TTC549 (cell line): ENCODE results near the gene ABCC4.

ENCODE experiments used
- FAIRE-seq: peaks from 2 replicates; lab custom pipeline; 2012; peaks lifted over from hg19 to GRCh38; lab: Jason Lieb, UNC

Gene ABCC4

DNA sequence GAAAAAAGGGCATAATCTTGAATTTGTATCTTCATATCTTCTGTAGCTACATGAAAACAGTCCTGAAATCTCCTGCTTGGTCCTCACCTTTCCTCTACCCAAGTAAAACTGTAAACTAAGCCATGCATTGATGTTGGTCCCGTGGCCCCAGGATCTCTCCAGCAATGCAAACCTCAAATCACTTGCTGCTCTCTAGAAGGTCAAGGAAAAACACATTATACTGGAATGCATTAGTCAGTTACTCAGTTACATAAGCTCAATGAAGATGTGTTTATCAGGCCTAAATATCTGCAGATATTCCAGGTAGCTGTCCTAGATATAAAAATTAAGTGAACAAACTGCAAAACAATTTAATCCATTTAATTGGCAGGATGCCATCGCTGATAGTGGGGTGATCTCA lies 261.8 kb downstream of the ABCC4 start:
- FAIRE-seq, result no peak

DNA sequence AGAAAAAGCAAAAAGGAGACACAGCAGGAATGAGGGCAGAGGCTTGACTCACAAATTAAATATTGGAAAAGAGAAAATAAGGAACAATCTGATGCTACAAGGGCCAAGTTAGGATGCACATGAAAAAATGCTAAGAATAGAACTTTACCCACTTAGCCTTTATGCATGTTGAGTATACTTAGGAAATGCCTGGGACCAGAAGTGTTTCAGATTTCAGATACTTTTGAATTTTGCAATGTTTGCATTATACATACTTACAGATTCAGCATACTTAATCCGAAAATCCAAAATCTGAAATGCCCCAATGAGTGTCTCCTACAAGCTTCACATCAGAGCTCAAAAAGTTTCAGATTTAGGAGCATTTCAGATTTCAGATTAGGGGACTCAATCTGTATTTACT lies 262.3 kb downstream of the ABCC4 start:
- no peak for FAIRE-seq

DNA sequence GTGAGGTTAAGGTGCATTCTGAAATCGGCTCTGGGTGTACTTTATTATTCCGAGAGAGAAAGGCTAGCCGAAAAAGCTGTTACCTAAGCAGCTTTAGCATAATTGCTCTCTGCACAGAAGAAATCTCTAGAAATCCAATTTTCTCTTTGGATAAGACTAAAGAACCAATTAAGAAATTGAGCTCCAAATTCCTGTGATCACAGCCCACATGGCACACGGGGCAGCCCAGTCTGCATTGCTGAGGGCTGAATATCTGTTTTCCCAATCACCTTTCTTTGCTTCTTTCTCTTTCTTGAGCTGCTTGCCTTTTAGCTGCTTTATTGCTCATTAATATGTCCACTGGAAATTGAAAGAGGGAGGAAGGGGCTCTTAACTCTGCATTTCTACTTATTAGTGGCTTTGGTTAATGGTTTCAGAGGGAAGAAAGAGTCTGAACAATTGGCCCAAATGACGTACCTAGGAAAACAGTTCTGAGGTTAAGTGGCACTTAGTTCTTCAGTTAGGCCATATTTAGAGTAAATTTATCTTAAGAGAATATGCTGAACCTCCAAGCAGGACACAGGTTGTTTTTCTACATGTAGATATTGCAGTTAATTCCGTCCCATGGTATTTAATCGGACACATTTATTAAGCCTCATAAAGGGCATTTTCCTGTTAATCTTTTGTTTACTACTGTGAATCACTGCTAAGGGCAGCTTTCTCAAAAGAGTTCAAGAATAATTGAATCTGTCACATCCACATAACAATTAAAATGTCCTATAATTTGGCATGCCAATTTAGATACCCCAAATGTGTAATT lies 265.7 kb downstream of the ABCC4 start:
- FAIRE-seq, result no peak

DNA sequence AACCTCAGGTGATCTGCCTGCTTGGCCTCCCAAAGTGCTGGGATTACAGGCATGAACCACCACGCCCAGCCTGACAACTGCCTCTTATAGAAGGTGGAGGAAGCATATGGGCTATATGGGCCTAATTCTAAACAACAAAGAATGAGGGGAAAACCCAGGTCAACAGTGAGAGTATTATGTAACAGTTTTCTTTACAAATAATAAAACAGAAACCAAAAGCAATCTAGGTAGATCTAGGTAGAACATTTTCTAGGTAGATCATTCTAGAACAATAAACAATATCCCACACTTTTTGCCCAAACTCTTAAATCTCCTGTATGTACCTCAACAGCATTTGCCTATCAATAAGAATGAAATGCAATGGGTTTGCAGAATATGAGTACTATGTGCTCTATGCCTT lies 267.4 kb downstream of the ABCC4 start:
- no peak for FAIRE-seq

DNA sequence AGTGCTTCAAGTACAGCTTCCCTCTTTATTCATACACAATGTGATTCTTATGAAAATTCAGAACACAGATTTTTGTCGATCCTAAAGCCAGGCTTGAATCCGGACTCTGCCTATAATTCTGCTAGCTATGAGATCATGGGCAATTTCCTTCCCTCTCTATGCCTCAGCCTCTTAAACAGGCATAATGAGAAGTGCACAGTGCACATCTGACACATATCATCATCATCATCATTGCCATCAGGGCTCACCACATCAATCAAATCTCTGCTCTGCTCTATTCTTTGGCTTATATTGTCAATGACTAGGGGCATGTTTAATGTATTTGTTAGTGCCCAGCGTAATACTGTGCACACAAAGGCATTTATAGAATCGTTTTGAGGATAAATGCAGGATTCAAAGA lies 269.1 kb downstream of the ABCC4 start:
- FAIRE-seq, result no peak

DNA sequence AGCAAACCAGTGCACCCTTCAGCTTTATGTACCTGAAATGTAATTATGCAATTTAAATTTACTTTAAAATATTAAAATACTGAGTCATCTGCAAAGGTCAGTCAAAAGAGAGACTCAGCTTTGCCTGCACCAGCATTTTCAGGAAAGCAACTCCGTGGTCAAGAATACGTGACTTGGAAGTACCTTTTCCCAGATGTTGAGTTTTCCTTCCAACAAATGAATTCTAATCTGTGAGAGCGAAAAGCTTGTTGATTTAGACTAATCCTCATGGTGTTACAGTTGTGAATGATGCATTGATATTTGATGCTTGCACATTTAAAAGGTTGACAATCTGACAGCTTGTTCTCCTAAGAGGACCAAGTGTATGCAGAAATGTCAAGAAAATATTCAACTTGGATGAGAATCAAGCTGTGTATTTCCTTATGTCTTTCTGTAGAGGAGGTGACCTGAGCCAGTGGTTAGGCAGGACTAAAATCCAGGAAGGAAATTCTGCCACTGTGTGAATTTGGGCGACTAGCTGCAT lies 270.4 kb downstream of the ABCC4 start:
- no peak for FAIRE-seq

DNA sequence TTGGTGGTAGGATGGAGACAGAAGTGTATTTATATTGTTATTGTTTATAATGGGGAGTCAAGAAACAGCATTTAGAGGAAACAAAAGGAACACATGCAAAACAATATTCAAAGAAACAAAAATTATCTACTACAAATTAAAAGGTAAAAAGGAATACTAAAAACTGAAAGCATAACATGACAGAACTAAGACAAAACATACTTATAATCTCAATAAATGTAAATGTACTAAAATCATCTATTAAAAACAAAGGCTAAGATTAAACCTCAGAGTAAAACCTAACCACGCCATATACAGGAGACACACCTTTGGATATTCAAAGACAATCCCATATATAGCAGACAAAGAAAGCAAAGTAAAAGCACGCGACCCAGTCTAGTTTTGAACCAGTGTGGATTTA lies 273.6 kb downstream of the ABCC4 start:
- no peak for FAIRE-seq

DNA sequence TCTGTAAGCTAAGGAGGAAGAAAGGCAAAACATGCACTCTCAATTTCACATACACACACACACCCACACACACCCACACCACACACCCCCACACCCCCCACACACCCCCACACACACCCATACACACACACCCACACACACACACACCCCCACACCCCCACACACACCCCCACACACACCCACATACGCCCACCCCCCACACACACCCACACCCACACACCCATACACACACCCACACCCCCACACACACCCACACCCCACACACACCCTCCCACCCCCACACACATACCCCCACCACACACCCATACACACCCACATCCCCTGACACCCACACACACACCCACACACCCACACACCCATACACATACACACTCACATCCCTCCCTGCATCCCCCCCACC lies 276.1 kb downstream of the ABCC4 start:
- FAIRE-seq, result no peak

DNA sequence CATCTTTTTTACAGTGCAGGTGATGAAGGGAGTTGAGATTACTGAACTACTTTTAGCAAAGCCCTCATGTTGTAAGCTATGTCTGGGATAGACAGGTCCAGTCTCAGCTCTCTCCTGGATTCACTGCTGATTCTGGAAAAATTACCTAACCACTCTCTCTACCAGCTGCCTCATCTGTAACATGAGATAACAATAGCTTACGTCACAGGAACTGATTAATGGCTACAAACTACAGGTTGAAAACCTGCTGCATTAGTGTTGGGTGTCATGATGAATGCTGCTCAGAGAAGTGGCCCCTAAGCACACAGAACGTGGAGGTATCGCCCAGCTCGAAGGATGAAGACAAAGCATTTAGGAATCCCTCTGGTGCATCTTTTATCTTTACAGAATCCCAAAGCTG lies 277.8 kb downstream of the ABCC4 start:
- no peak for FAIRE-seq

DNA sequence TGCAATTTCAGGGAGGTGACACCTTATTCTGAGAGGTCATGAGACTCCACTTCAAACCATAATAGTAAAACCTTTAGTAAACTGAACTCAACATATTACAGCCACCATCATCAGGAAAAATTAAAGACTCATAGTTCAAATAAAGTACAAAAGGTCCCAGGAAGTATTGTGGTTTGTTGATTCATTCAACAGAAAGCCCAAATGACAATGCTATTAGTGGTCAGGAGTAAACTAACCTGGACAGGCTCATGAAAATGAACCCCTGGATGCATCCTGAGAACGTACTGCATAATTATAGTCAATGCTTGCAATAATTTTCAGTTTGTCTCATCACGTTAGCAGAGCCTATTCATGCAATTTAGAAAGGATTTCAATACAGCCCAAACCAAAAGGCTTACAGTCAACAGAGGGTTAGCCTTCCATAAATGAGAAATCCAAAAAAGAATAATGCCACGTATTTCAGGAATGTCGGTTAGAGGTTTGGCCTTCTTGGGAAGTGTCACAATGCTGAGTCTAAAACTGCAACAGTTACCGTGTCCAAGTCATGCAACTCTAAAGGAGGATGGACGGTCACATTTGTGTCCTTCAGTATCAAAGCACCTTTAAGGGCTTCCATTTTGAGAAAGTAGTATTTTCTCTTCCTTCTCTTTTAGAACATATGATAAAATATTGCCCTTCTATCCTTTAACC lies 280.8 kb downstream of the ABCC4 start:
- no peak for FAIRE-seq

DNA sequence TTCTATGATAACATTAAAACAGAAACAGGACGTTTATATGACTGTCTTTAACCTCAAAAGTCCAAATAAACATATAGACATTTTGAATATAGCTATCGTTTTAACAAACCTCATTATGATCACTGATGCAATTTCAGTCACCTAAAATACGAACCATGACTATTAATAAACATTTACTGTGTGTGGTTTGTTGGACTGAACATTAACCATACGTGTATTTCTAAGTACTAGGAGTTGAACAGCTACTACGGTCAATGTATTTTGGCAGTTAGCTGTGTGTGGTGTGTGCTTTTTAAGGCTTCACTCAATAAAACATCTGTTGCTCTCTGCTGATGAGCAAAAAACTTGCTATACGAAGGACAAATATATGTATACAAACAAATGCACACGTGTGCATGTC lies 281.4 kb downstream of the ABCC4 start:
- no peak for FAIRE-seq

DNA sequence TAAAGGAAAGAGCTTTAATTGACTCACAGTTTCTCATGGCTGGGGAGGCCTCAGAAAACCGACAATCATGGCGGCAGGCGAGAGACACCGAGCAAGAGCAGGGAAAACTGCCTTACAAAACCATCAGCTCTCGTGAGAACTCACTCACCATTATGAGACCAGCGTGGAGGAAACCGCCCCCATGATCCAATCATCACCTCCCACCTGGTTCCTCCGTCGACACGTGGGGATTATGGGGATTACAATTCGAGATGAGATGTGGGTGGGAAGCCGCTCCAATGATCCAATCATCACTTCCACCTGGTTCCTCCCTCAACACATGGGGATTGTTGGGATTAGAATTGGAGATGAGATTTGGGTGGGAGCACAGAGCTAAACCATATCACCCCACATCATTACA lies 293.9 kb downstream of the ABCC4 start:
- no peak for FAIRE-seq

DNA sequence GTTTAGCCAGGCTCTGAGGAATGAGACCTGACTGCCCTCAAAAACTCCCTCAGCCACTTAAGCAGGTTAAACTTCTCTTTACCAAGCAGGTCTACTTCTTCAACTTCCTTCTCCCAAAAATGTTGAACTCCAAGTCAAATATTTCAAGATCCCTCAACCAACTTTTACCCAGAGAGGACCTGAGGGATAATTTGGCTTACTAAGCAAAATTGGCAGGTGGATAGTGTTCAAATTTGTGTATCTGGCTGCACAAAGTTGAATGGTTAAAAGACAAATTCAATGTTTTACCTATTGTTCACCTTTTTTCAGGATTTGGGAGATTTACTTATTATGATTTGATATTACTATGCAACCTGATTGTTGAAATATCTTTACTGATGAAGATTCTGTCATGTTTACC lies 296.0 kb downstream of the ABCC4 start:
- FAIRE-seq, result no peak

DNA sequence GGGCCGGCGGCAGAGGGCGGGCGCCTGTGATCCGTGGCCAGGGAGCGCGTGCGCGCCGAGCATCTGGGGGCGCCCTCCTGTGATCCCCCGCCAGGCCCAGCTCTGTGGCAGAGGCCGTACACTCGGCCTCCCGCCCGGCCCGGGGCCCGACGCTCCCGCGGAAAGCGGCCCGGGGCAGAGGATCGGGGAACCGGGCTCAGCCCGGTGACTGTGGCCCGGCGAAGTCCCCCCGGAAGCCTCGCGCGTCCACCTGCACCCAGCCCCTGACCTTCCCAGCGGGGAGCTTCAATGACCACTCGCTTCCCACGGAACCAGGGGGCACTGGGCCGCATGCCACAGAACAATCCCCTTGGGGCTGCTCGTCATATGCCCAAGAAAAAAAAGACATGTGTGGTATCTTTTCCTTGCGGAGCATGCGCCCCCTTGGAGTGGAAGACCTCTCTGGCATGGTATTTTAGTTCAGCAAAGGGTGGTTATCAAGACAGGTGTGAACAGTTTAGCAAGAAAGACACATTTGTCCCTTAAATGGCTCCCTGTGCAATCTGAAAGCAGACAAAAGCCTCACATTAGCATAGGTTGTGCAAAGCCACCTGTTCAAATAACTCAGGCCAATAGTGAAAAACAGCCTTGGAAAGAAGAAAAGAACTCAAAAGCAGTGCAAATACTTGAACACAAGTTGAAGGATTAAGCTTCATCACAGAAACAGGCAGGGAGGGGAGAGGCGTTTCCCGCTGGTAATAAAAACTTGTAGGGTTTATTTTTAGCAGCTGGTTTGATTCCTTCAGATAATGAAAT lies 298.0 kb downstream of the ABCC4 start:
- no peak for FAIRE-seq

DNA sequence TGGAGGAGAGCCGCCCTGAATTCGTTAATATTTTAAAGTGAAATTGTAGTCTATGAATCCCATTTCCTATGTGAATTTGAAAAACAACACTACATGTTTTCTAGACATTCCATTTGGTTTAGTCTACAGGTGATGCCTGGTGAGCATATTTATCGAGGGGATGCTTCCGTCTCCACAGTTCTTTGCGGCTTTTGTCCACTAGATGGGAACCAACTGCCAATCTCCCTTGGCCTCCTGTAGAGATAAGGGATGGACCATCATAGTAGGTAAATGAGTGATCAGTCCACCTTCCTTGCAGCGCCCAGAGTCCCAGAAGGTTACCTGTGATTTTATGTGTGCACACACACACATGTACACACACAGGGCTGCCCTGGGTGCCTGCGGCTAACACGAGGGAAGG lies 299.1 kb downstream of the ABCC4 start:
- no peak for FAIRE-seq

DNA sequence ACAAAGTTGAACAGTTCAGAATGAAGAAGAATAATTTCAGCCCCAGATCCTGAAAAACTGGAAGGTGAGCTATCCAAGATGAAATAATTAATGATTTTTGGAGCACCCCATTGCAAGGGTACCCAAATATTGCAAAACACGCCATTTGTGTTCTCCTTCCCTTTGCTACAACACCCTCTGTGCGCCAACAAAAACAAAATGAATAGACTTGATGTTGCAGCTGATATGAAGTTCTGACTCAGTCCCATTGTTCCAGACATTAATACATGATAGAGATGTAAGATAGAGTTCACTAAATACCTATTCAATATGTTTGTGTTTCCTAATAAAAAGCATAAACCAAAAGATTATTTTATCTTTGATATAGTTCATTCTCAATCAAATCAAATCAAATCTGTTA lies 301.4 kb downstream of the ABCC4 start:
- FAIRE-seq, result no peak

DNA sequence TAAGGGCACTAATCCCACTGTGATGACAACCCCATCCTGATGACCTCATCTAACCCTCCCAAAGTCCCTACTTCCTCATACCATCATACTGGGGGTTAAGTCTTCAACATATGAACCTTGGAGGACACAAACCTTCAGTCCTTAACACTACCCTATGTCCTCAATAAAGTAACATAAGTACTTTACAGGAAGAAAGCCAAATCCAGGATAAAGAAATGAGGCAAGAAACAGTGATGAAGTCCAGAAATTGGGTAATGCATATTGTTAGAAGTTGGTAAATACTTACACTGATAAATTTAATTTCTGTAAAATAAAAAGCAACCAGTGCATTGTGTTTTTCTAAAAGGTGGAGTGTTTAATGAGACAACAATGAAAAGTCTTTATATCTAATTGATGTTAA lies 304.1 kb downstream of the ABCC4 start:
- no peak for FAIRE-seq

DNA sequence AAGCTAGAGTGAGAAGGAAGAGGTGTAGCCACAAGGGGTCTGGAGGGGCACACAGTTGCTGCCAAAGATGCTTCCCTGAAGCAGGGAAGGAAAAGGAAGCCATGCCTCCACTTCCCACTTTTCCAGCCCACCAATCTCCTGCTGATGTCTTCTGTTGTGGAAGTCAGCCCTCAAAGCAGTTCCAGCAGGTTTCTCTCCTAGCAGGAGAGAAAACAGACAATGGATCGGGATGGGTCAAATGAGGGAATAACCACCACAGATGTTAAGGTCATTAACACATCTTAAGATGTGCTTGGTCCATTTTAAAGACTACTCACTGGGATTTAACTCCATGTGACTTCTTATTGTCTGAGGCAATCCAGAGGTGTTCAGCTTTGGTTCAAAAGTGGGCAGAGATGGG lies 304.8 kb downstream of the ABCC4 start:
- no peak for FAIRE-seq

DNA sequence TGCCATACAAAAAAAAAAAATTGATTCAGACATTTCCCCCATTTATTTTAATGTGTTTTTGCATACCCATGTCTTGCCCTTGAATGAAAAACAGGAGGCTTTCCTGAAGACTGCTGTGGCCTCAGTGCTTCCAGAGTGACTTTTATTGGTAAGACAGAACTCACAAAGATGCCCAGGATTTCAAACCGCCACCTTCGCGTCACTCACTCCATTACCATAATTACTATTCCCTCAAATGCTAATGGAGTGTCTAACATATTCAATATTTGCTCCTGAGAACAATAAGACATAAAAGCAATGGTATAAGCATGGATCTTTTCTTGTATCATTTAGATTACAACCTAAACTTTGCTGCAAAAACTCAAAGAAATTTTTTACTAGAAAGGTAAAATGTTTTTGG lies 306.7 kb downstream of the ABCC4 start:
- no peak for FAIRE-seq

DNA sequence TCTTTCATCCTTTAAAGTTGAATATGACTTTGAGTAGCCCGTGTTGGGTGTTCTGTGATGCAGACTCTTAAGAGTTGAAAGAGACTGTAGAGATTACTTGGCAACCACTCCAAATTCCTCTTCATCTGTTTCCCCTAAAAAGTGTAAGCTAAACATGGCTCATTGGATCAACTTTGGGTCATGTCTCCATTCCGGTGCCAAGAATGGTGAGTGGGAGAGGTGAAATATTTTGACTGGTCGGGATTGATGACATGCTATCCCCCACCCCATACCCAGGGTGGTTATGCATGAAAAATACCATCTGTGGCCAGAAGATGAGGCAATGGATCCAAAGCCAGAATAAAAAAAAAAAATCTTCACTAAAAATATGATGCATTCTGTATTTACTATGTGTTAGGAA lies 307.6 kb downstream of the ABCC4 start:
- FAIRE-seq, result no peak

DNA sequence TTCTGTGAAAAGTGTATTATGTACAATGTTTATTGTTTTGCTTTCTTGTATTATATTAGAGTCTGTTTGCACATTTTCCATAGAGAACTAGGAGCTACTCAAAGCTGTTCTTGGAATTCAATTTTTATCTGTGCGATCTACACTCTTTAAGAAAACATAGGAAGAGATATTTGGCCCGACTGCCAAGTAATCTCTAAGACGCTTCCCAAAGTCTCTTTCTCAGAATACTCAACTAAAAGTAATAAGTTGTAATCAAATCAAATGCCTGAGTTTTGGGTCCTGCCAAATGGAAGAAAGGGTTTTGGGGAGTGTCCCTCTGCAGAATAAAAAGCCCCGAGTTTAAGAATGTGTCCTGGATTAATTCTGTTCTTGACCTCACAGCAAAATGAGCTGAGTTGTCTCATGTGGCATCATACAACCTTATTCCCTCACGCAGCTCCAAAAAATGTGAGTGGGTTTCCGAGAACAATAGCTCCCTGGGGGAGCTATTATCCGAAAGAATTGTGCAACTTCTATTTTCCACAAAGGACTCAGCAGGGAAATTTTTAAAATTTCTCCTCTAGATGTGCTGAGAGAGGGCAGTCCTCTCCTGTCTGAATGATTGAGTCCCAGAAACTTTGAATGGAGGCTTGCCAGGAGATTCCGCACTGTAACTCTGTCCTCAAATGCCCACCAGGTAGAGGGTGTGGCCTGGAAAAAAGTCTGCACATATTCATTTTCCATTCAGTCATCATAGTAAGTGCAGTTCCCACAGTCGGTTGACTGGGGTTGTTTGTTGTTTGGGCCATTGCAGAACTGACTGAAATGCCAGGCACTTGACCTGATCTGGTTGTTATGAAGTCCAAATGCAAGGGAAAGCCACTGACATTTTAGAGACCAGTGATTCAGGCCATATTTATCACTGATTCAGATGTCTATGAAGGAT lies 309.0 kb downstream of the ABCC4 start:
- FAIRE-seq, result no peak

DNA sequence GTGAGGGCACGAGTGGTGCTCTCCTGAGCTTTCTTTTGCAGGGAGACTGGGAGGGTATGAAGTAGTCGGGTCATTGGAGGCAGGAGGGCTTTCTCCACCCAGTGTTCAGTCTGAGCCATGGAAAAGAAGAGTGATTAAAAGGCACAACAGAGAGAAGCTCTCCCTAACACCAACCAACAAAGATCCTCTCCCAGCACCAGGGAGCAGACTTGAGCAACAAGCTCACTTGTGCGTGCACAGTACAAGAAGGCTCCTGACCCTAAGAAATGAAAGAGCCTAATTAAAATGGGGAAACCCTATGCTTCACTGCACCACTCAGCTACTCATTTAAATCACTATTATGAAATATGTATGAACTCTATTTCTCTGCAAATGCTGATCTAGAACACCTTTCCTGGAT lies 312.6 kb downstream of the ABCC4 start:
- FAIRE-seq, result no peak
